ENCODE data around the gene KCNT2.

KCNT2 gene

GRCh38 chr1:196451103-196451502, 157.1 kb downstream of the KCNT2 start:
- Histone ChIP-seq H3K4me3 (ENCODE audit: low read length) (no peak overlapping the region), H4K20me1 (ENCODE audit: control insufficient read depth, insufficient read depth, low read depth, low read length) (no peaks in the 10 kb centered on the region), H3K36me3 (ENCODE audit: control insufficient read depth, low read length) (no peaks in the 10 kb centered on the region), H3K27me3 (ENCODE audit: control insufficient read depth, low read length) (no peaks in the 10 kb centered on the region), H3K9me3 (ENCODE audit: control insufficient read depth, insufficient read depth, low read length) (no peaks in the 10 kb centered on the region), H3K27ac (ENCODE audit: low read depth, low read length) (no peak overlapping the region), H3K9me2 (replicated peaks; ENCODE audit: control insufficient read depth, low read length) (no peaks in the 10 kb centered on the region), H3K4me1 (ENCODE audit: control insufficient read depth, low read length) (no peaks in the 10 kb centered on the region), H3F3A (ENCODE audit: control insufficient read depth, insufficient read depth) (no peaks in the 10 kb centered on the region), H3K4me2 (ENCODE audit: low read length) (no peak overlapping the region), H3K79me2 (ENCODE audit: control insufficient read depth, low read length) (no peaks in the 10 kb centered on the region)
- TF ChIP-seq, protein P1, sequence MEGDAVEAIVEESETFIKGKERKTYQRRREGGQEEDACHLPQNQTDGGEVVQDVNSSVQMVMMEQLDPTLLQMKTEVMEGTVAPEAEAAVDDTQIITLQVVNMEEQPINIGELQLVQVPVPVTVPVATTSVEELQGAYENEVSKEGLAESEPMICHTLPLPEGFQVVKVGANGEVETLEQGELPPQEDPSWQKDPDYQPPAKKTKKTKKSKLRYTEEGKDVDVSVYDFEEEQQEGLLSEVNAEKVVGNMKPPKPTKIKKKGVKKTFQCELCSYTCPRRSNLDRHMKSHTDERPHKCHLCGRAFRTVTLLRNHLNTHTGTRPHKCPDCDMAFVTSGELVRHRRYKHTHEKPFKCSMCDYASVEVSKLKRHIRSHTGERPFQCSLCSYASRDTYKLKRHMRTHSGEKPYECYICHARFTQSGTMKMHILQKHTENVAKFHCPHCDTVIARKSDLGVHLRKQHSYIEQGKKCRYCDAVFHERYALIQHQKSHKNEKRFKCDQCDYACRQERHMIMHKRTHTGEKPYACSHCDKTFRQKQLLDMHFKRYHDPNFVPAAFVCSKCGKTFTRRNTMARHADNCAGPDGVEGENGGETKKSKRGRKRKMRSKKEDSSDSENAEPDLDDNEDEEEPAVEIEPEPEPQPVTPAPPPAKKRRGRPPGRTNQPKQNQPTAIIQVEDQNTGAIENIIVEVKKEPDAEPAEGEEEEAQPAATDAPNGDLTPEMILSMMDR (IDR thresholded peaks at IDR 0.05; ENCODE audit: low read depth, low read length, poor library complexity, severe bottlenecking): no peak
- no peak for TF ChIP-seq EZH2phosphoT487 (IDR thresholded peaks at IDR 0.05; ENCODE audit: borderline replicate concordance, low read length)

GRCh38 chr1:196450143-196451095, 157.8 kb downstream of the KCNT2 start:
- TF ChIP-seq, protein P1 (IDR thresholded peaks at IDR 0.05; ENCODE audit: low read depth, low read length, poor library complexity, severe bottlenecking): no peak
- no peak for TF ChIP-seq EZH2phosphoT487 (IDR thresholded peaks at IDR 0.05; ENCODE audit: borderline replicate concordance, low read length)
- Histone ChIP-seq H3K9me2 (replicated peaks; ENCODE audit: control insufficient read depth, low read length) (no peaks in the 10 kb centered on the region), H3K36me3 (ENCODE audit: control insufficient read depth, low read length) (no peaks in the 10 kb centered on the region), H3K27ac (ENCODE audit: low read depth, low read length) (no peak overlapping the region), H4K20me1 (ENCODE audit: control insufficient read depth, insufficient read depth, low read depth, low read length) (no peaks in the 10 kb centered on the region), H3K27me3 (ENCODE audit: control insufficient read depth, low read length) (no peaks in the 10 kb centered on the region), H3K4me2 (ENCODE audit: low read length) (no peak overlapping the region), H3F3A (ENCODE audit: control insufficient read depth, insufficient read depth) (no peaks in the 10 kb centered on the region), H3K9me3 (ENCODE audit: control insufficient read depth, insufficient read depth, low read length) (no peaks in the 10 kb centered on the region), H3K79me2 (ENCODE audit: control insufficient read depth, low read length) (no peaks in the 10 kb centered on the region), H3K4me1 (ENCODE audit: control insufficient read depth, low read length) (no peaks in the 10 kb centered on the region), H3K4me3 (ENCODE audit: low read length) (no peak overlapping the region)

DNA sequence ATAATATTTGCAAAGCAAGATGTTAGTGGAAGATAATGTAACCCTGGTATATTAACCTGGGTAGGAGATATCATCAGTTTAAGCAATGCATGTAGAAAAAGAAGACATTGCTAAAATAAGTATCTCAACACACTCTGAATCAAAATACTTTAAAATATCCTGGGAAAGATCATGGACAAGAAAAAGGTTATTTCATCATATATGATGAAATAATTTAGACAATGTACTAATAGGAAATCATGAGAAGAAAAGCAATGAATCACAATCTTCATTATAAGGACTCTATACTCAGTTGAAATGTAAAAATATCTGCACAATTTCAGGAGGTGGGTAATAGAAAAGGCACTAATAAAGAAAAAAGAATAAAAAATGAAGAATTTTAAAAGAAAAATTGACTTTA, 158.8 kb downstream of the KCNT2 start:
- no peaks in the 10 kb centered on the region for H4K20me1 ChIP-seq (ENCODE audit: control insufficient read depth, insufficient read depth, low read depth, low read length)
- no peaks in the 10 kb centered on the region for H3K4me1 ChIP-seq (ENCODE audit: control insufficient read depth, low read length)
- H3F3A ChIP-seq (ENCODE audit: control insufficient read depth, insufficient read depth): no peaks in the 10 kb centered on the region
- H3K79me2 ChIP-seq (ENCODE audit: control insufficient read depth, low read length): no peaks in the 10 kb centered on the region
- H3K9me2 ChIP-seq (replicated peaks; ENCODE audit: control insufficient read depth, low read length): no peaks in the 10 kb centered on the region
- no peaks in the 10 kb centered on the region for H3K36me3 ChIP-seq (ENCODE audit: control insufficient read depth, low read length)
- no peak for TF ChIP-seq EZH2phosphoT487 (IDR thresholded peaks at IDR 0.05; ENCODE audit: borderline replicate concordance, low read length)
- TF ChIP-seq, protein P1 (IDR thresholded peaks at IDR 0.05; ENCODE audit: low read depth, low read length, poor library complexity, severe bottlenecking): no peak
- no peak overlapping the region for H3K27ac ChIP-seq (ENCODE audit: low read depth, low read length)
- no peak overlapping the region for H3K4me3 ChIP-seq (ENCODE audit: low read length)
- H3K27me3 ChIP-seq (ENCODE audit: control insufficient read depth, low read length): no peaks in the 10 kb centered on the region
- no peaks in the 10 kb centered on the region for H3K9me3 ChIP-seq (ENCODE audit: control insufficient read depth, insufficient read depth, low read length)
- H3K4me2 ChIP-seq (ENCODE audit: low read length): no peak overlapping the region

Measured in DOHH2 (cell line).